GM18498 (cell line): ENCODE data around the gene DGKD.

Experiments
- ATAC-seq: cut with Tn5 transposase; IDR thresholded peaks from one replicate; pipeline ENCODE4 v1.9.1; 2021; ENCODE audit warnings: mild to moderate bottlenecking, moderate library complexity; ENCODE audit not compliant: unreplicated experiment

The DGKD gene

GRCh38 chr2:233470011-233470687 lies 115.9 kb downstream of the DGKD start:
- ATAC-seq: no peak

- no peak for ATAC-seq
These were observed 116.5 kb downstream of the DGKD start for GRCh38 chr2:233470839-233471238.

DNA sequence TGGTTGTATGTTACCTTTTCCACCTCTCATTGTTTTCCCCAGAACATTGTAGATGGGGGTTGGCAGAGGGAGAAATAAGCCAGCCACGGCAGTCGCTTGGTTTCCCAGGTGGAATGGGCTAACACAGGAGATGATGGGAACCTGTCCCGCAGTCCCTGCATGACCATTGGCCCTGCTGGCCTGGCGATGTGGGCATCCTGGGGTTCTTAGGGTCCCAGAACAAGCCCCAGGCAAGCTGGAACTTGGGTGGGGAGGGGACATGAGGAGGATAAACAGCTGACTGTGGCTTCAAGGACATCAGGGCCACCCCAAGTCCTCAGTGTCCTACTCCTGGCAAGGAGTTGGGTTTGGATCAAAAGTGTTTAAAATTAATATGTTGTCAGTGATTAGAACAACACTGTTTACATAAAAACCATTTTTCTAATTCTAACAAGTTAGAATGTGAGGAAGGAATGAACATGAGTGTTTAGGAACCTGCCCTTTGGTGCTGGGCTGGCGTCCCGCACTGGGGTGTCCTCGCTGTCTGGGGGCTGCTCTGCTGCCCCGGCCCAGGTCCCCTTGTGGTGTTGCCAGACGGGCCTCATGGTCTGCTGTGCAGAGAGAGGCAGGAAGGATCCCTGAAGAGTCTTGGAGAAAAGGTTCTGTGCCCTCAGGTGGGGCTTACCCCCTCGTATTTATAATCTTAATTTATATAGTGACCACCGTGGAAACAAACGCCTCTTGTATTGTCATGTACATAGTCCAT lies 117.2 kb downstream of the DGKD start:
- no peak for ATAC-seq

DNA sequence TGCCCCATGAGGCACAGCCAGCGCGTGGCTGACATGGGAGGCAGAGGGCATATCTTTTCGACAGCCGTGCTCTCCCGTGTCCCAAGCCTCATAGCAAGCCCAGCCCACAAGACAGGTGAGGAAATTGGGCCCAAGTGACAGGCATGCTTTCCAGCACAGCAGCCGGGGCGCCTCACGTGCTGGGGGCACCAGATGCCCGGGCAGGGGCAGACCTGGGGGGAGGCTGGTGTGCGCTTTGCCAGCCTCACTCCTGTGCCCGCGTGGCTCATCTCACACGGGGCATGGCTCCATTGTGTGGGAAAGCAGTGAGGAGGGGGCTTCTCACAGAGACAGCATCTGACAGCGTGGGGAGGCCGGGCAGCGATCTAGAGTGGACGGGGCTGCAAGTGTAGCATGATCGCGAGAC lies 119.1 kb downstream of the DGKD start:
- no peak for ATAC-seq

DNA sequence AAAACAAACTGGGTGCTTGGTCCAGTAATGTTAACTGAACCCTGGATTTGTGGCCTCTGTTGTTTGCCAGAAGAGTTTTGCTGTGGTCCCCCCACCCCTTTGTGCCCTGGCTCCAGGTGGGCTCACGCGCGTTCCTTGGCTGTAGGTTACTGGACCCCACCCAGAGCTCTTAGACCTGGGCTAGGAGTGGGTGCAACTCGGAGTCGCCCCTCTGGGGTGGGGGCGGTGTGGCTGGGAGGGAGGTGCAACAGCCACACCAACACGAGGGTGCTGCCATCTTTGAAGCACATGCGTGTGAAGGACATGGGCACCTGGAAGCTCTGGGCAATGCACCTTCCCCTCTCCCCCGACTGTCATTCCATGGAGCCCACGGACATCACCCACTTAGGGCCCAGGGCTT lies 119.6 kb downstream of the DGKD start:
- ATAC-seq: no peak

GRCh38 chr2:233474308-233475160 lies 120.2 kb downstream of the DGKD start:
- ATAC-seq: no peak

DNA sequence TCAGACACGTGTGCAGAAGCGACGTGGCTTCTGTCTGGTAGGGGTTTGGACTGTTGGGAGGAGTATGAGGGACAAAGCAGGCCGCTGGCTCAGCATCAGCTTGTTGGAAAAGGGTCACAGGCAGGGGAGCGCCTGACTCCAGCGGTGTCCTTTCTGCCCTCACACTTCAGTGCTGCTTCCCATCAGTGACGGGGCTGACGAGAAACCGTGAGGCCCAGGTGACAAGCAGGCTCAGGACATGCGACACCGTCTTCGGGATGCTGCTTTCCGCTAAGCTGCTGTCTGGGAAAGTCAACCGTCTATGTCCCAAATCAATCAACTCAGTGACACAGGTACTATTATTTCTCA lies 121.7 kb downstream of the DGKD start:
- ATAC-seq: no peak

DNA sequence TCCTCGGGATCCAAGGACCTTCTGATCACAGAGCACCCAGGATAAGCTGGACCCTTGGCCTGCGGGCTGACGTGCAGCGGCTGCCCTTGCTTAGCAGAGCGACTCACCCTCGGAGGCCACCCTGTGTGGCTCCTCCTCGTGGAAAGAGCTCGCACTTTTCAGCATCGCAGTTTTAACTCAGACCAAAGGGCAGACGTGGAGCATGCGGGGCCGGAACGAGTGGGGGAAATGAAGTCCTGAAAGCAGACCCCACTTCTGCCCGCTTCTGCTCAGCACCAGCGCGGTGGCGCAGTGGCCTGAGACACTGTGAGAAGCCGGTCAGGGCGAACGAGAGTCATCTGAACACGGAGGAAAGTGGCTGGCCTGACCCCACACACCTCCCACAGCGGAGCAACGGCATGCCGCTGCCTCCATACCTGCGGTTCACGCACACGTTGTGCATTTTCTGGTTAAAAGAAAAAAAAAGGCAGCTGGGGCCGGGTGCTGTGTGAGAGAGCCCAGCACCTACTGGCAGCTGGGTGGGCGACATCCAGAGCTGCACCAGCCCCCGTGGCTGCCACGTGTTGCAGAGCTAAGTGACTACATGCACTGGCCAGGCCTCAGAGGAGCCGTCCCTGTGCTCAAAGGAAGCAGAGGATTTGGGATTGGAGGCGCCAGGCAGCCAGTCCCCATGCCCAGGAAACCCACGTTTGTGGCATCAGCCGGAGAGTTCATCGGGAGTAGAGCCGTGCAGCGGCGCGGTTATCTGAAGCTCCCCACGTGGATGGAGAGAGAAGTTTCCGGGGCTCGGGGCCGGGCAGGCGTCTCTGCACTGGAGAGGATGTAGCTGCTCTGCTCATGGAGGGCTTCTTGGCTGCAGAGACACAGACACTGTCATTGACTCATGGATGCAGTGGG lies 122.6 kb downstream of the DGKD start:
- no peak for ATAC-seq

- ATAC-seq: no peak
These were observed 123.5 kb downstream of the DGKD start for GRCh38 chr2:233477548-233478433.

GRCh38 chr2:233479616-233480489 lies 125.6 kb downstream of the DGKD start:
- ATAC-seq: no peak

DNA sequence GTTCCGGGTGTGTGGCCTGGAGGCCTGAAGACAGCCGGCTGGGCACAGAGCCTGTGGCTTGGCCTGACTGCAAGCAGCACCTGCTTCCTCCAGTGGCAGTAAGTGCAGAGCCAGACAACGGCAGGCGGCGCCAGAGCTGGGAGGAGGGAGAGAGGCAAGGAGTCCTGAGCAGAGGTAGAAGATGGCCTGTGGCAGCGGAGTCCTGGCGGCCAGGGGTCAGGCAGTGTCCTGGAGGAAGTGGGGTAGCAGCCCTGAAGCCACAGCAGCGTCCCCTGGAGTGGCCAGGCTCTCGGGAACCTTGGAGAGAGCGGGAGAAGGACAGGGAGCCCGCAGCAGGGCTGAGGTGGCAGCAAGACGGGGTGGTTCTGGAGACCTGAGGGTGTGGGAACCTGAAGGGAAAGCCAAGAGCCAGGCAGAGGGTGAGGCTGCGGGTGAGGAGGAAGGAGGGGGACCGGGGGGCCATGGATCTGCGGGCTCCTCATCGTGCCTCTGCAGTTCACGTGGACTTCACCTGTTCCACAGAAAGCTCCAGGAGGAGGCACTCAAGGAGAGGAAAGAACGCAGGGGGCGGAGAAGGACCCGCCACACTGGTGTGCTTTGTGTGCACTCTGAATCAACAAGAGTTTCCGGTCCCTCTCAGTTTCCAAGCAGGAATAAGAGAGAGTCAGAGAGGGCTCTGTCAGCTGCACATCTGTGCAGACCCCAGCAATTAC lies 126.4 kb downstream of the DGKD start:
- ATAC-seq: no peak

GRCh38 chr2:233481368-233482142 lies 127.3 kb downstream of the DGKD start:
- no peak for ATAC-seq

- ATAC-seq: no peak
These were observed 128.3 kb downstream of the DGKD start for GRCh38 chr2:233482616-233483015.

DNA sequence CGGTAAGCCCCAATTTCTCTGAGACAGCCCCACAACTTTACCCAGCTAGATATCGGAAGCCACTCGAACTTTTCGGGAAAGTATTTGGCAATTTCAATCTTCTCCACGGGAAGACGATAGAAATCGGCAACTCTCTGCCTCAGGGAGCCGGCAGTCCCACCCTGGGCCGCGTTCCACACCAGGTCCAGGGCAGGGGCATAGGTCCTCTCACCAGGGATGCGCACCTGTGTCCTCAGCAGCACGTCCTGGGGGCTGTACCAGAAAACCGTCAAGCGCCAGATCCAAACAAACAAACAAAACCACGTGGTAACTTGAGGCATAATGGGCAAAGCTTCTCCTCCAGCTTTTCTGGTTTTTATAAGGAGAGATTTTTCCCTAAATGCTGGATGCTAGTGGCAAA lies 131.4 kb downstream of the DGKD start:
- no peak for ATAC-seq

DNA sequence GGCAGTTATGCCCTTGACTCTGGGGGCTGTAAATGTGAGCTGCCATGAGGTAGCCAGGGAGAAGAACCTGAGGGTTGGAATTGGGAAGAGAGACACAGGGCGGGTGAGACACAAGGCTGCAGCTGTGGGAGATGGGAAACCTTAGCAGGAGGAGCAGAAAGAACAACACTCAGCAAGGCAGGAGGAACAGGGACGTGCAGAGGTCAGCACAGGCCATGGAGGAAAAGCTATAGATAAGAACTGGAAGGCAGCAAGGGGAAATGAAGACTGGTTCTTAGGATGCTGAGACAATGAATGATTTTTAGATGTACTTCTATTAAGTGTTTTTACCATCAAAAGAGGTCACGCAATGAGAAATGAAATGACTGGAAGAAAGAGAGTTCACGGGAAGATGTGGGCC lies 132.1 kb downstream of the DGKD start:
- no peak for ATAC-seq

DNA sequence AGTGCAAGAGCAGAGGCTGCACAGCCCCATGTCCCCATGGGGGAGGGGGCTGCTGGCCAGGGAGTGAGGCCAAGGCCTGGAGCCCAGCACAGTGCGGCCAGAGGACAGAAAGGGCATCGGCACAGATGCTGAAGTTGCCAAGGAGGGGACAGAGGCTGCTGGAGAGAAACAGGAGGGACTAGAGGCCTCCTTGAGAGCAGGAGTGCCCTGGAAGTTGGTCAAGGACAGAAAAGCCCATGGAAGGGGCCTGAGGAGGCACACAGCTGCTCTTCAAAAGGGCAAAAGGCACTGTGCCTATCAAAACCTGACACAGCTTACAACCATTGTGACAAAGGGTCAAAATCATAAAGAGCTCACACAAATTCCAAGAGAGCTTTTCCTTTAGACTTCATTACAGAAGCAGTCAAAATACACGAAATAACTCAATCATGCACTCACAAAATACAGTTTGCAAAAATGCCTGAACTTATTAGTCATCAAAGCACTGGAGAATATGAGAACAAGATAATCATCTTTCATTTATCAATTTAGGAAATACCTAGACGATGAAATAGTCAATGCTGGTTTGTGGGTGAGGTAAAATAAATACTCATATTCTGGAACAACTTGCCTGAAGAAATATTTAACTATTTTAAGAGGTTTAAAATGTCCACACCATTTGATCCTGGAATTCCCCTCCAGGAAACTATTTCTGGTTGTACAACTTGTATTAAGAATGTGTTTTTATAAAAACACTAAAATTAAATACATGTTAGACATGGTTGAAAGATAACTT lies 132.7 kb downstream of the DGKD start:
- no peak for ATAC-seq
